ENCODE data around the gene NUDC. TPM values are rescaled to one million over a fixed set of nuclear protein-coding genes. Genes with fewer than 3 reads are reported as not detected.

NUDC gene
- total and polyA plus RNA-seq, 9 of the 15 experiments (the other 6 are each of a cell fraction or from before 2014, with no cell fraction given) = 9.8 to 234 (median 149) TPM

GRCh38 chr1:26900001-26900814 lies 21.3 kb upstream of the NUDC start, which contains the start of gene GPATCH3 (continued):
- no peak for TF ChIP-seq THRB (CRISPR knock-in tag; conservative IDR thresholded peaks at IDR 0.05)
- TF ChIP-seq SMAD2 (IDR thresholded peaks at IDR 0.05; ENCODE audit: low read depth, low read length) = no peak
- no peak for TF ChIP-seq SMARCA5 (IDR thresholded peaks at IDR 0.05)
- no peak for TF ChIP-seq ATF3 (IDR thresholded peaks at IDR 0.05)
- TF ChIP-seq ATF3 (CRISPR knock-in tag; conservative IDR thresholded peaks at IDR 0.05) = no peak
- no peak for TF ChIP-seq ZNF263 (CRISPR knock-in tag; IDR thresholded peaks at IDR 0.05; ENCODE audit: borderline replicate concordance)
- peak; percentile 88 for TF ChIP-seq CEBPB (tag; IDR thresholded peaks at IDR 0.05)
- peak; percentile 98 for TF ChIP-seq ARHGAP35 (IDR thresholded peaks at IDR 0.05; ENCODE audit: partially characterized antibody)
- no peak for TF ChIP-seq HES1 (IDR thresholded peaks at IDR 0.05; ENCODE audit: low read depth)
- TF ChIP-seq DEAF1 (CRISPR knock-in tag; IDR thresholded peaks at IDR 0.05) = 0 out of 2 replicates have a peak, but pooled peaks have one; percentile 32
- TF ChIP-seq ZNF318 (IDR thresholded peaks at IDR 0.05; ENCODE audit: borderline replicate concordance in 1 of 2, low read depth in 1 of 2) = peak in 1 of 2 experiments; percentile 6; a peak in 1 of 4 replicates
- TF ChIP-seq ZKSCAN8 (CRISPR knock-in tag; IDR thresholded peaks at IDR 0.05) = no peak
